Naive B cell (primary cell): ENCODE results near the gene CYGB. TPM values are rescaled to one million over a fixed set of nuclear protein-coding genes. Genes with fewer than 3 reads are reported as not detected.
"Not testable (repeated sequence)": the region's sequence is repeated elsewhere in the genome, so short reads cannot be mapped to it uniquely, and the experiment has no call there.

ENCODE experiments used
- ATAC-seq, 2 donors: fragments of 150-1000 bp; cut with Tn5 transposase; 2 replicates each; pipeline ENCODE4 v1.10.0; 2021; ENCODE audit warnings: low read depth in 2 of 2, mild to moderate bottlenecking in 2 of 2, moderate library complexity in 2 of 2
- DNase-seq: peaks from one replicate; pipeline ENCODE4 v3.0.0; 2022
- H3K27ac Mint-ChIP-seq, 6 donors: one replicate each; pipeline ENCODE4 v1.8.0; 2020 to 2022; ENCODE audit warnings: mild to moderate bottlenecking in 6 of 6, mixed read lengths in 6 of 6, moderate library complexity in 5 of 6, inconsistent platforms in 2 of 6
- H3K27me3 Mint-ChIP-seq, 3 donors: one replicate each; pipeline ENCODE4 v1.8.0; 2021 to 2022; ENCODE audit warnings: mixed read lengths in 3 of 3, mild to moderate bottlenecking in 1 of 3
- H3K36me3 Mint-ChIP-seq, 2 donors: one replicate each; pipeline ENCODE4 v1.8.0; 2020 to 2022; ENCODE audit warnings: mixed read lengths in 2 of 2, inconsistent platforms in 1 of 2, mild to moderate bottlenecking in 1 of 2
- H3K4me1 Mint-ChIP-seq, 3 donors: one replicate each; pipeline ENCODE4 v1.8.0; 2020 to 2022; ENCODE audit warnings: mixed read lengths in 3 of 3, inconsistent platforms in 1 of 3, mild to moderate bottlenecking in 1 of 3, moderate library complexity in 1 of 3
- H3K4me3 Mint-ChIP-seq, 8 donors: one replicate each; pipeline ENCODE4 v1.8.0; 2020 to 2022; ENCODE audit warnings: mild to moderate bottlenecking in 8 of 8, mixed read lengths in 8 of 8, moderate library complexity in 8 of 8, inconsistent platforms in 2 of 8
- H3K9me3 Mint-ChIP-seq, 7 donors: one replicate each; pipeline ENCODE4 v1.8.0; 2020 to 2022; ENCODE audit warnings: mixed read lengths in 7 of 7, mild to moderate bottlenecking in 5 of 7, inconsistent platforms in 2 of 7, moderate library complexity in 1 of 7
- polyA plus RNA-seq, 6 donors: library from polyadenylated mRNA; unstranded; fragments of 300-500 nt; fragmentation: Illumina TruSeq; gene quantifications; one replicate each; pipeline ENCODE4 v1.2.3, GENCODE V29; 2021; ENCODE audit warnings: low read depth in 6 of 6

Gene CYGB
- polyA plus RNA-seq, 6 donors from 2014 or later: 0.21 to 2.4 (median 0.79) TPM

- Mint-ChIP-seq H3K27me3 (no peaks in the 10 kb centered on the region), H3K27ac (no peak overlapping the region), H3K4me3 (no peak overlapping the region), H3K4me1 (peaks cover 0 to 5% (median under 1%) of the 10 kb centered on the region in 3 donors), H3K36me3 (no peaks in the 10 kb centered on the region), H3K9me3 (no peaks in the 10 kb centered on the region)
- ATAC-seq: no peak
- DNase-seq: no peak
These were observed 36.7 kb upstream of the CYGB start for GRCh38 chr17:76574166-76574565.

- Mint-ChIP-seq H3K9me3 (no peaks in the 10 kb centered on the region), H3K27ac (no peak overlapping the region), H3K36me3 (no peaks in the 10 kb centered on the region), H3K4me3 (peak overlapping the region in 1 of 8 donors; percentile 33), H3K4me1 (peaks cover 8 to 15% (median 10%) of the 10 kb centered on the region in 3 donors), H3K27me3 (no peaks in the 10 kb centered on the region)
- no peak for DNase-seq
- ATAC-seq: no peak
These were observed 35.6 kb upstream of the CYGB start for GRCh38 chr17:76573096-76573495.

- no peak overlapping the region for H3K27ac Mint-ChIP-seq
- H3K4me1 Mint-ChIP-seq: peaks cover 16 to 22% (median 17%) of the 10 kb centered on the region in 3 donors
- H3K36me3 Mint-ChIP-seq: no peaks in the 10 kb centered on the region
- no peaks in the 10 kb centered on the region for H3K9me3 Mint-ChIP-seq
- no peak overlapping the region for H3K4me3 Mint-ChIP-seq
- DNase-seq (no peak), ATAC-seq (no peak)
- no peaks in the 10 kb centered on the region for H3K27me3 Mint-ChIP-seq
These were observed 34.8 kb upstream of the CYGB start for GRCh38 chr17:76572201-76572910.

GRCh38 chr17:76570877-76571471 is 33.5 kb upstream of the CYGB start:
- peaks cover 0 to 3% of the 10 kb centered on the region in 2 donors for H3K36me3 Mint-ChIP-seq
- no peak overlapping the region for H3K27ac Mint-ChIP-seq
- H3K4me1 Mint-ChIP-seq: peaks cover 28 to 31% (median 29%) of the 10 kb centered on the region in 3 donors
- no peak overlapping the region for H3K4me3 Mint-ChIP-seq
- ATAC-seq (no peak), DNase-seq (no peak)
- H3K9me3 Mint-ChIP-seq: no peaks in the 10 kb centered on the region
- H3K27me3 Mint-ChIP-seq: no peaks in the 10 kb centered on the region

- no peaks in the 10 kb centered on the region for H3K9me3 Mint-ChIP-seq
- peaks cover 0 to 8% of the 10 kb centered on the region in 2 donors for H3K36me3 Mint-ChIP-seq
- peaks cover 30 to 34% (median 32%) of the 10 kb centered on the region in 3 donors for H3K4me1 Mint-ChIP-seq
- no peak overlapping the region for H3K27ac Mint-ChIP-seq
- no peaks in the 10 kb centered on the region for H3K27me3 Mint-ChIP-seq
- no peak overlapping the region for H3K4me3 Mint-ChIP-seq
- DNase-seq: no peak
- no peak for ATAC-seq
These were observed 32.9 kb upstream of the CYGB start for GRCh38 chr17:76570457-76570856.

GRCh38 chr17:76569607-76570279 is 32.2 kb upstream of the CYGB start:
- Mint-ChIP-seq H3K4me3 (peak overlapping the region in 2 of 8 donors; percentile 15 to 50), H3K27me3 (no peaks in the 10 kb centered on the region), H3K36me3 (peaks cover 0 to 12% of the 10 kb centered on the region in 2 donors), H3K27ac (no peak overlapping the region), H3K9me3 (no peaks in the 10 kb centered on the region), H3K4me1 (peaks cover 30 to 36% (median 32%) of the 10 kb centered on the region in 3 donors)
- no peak for DNase-seq
- ATAC-seq: no peak

- H3K4me3 Mint-ChIP-seq: peak overlapping the region in 3 of 8 donors; percentile 41 to 50 (median 47)
- no peaks in the 10 kb centered on the region for H3K9me3 Mint-ChIP-seq
- peak overlapping the region in 4 of 6 donors; percentile 61 to 88 (median 70) for H3K27ac Mint-ChIP-seq
- no peak for ATAC-seq
- H3K36me3 Mint-ChIP-seq: peaks cover 0 to 12% of the 10 kb centered on the region in 2 donors
- H3K27me3 Mint-ChIP-seq: no peaks in the 10 kb centered on the region
- peaks cover 30 to 36% (median 32%) of the 10 kb centered on the region in 3 donors for H3K4me1 Mint-ChIP-seq
- DNase-seq: no peak
These were observed 31.3 kb upstream of the CYGB start for GRCh38 chr17:76568811-76569221.

- DNase-seq: peak; percentile 43
- Mint-ChIP-seq H3K27ac (peak overlapping the region; percentile 33 to 88 (median 76)), H3K9me3 (no peaks in the 10 kb centered on the region), H3K4me1 (peaks cover 32 to 36% (median 35%) of the 10 kb centered on the region in 3 donors), H3K27me3 (no peaks in the 10 kb centered on the region), H3K36me3 (peaks cover 3 to 12% of the 10 kb centered on the region in 2 donors), H3K4me3 (peak overlapping the region in 7 of 8 donors; percentile 21 to 61 (median 32))
- ATAC-seq: peak; percentile 90 to 94
These were observed 30.3 kb upstream of the CYGB start for GRCh38 chr17:76567634-76568432.

GRCh38 chr17:76566988-76567431 is 29.5 kb upstream of the CYGB start:
- Mint-ChIP-seq H3K27ac (peak overlapping the region in 5 of 6 donors; percentile 36 to 88 (median 78)), H3K4me1 (peaks cover 32 to 38% (median 36%) of the 10 kb centered on the region in 3 donors), H3K4me3 (peak overlapping the region in 2 of 8 donors; percentile 21 to 55), H3K36me3 (peaks cover 6 to 12% of the 10 kb centered on the region in 2 donors), H3K27me3 (no peaks in the 10 kb centered on the region), H3K9me3 (no peaks in the 10 kb centered on the region)
- DNase-seq (no peak), ATAC-seq (no peak)

- no peak for ATAC-seq
- H3K9me3 Mint-ChIP-seq: no peaks in the 10 kb centered on the region
- H3K27ac Mint-ChIP-seq: peak overlapping the region in 3 of 6 donors; percentile 34 to 88 (median 78)
- H3K4me1 Mint-ChIP-seq: peaks cover 32 to 40% (median 39%) of the 10 kb centered on the region in 3 donors
- H3K36me3 Mint-ChIP-seq: peaks cover 6 to 12% of the 10 kb centered on the region in 2 donors
- H3K27me3 Mint-ChIP-seq: no peaks in the 10 kb centered on the region
- no peak overlapping the region for H3K4me3 Mint-ChIP-seq
- no peak for DNase-seq
These were observed 29.1 kb upstream of the CYGB start for GRCh38 chr17:76566613-76566943.

- Mint-ChIP-seq H3K27me3 (no peaks in the 10 kb centered on the region), H3K4me3 (no peak overlapping the region), H3K36me3 (peaks cover 6 to 12% of the 10 kb centered on the region in 2 donors), H3K9me3 (no peaks in the 10 kb centered on the region), H3K4me1 (peaks cover 32 to 42% (median 41%) of the 10 kb centered on the region in 3 donors), H3K27ac (peak overlapping the region in 3 of 6 donors; percentile 38 to 88 (median 52))
- no peak for DNase-seq
- no peak for ATAC-seq
These were observed 28.5 kb upstream of the CYGB start for GRCh38 chr17:76565728-76566612.

- not testable (repeated sequence) for ATAC-seq, H3K4me3 Mint-ChIP-seq, H3K27me3 Mint-ChIP-seq, H3K9me3 Mint-ChIP-seq, DNase-seq
- Mint-ChIP-seq H3K4me1 (peaks cover 32 to 46% (median 44%) of the 10 kb centered on the region in 3 donors), H3K36me3 (peaks cover 6 to 12% of the 10 kb centered on the region in 2 donors), H3K27ac (peak overlapping the region in 3 of 6 donors; percentile 38 to 88 (median 52))
These were observed 27.6 kb upstream of the CYGB start for GRCh38 chr17:76564991-76565727.
